Peyer's patch (tissue), 4 donors: ENCODE data around the gene AMFR.

Experiments used
- CTCF ChIP-seq, 6 experiments: fragments of 450-650 bp in 4 of 6; fragments of 200-600 bp in 2 of 6; sonication (generic) in 1 of 6; IDR thresholded peaks; one replicate each; pipeline ENCODE4 v1.5.1; 2017 to 2019; ENCODE audit warnings: antibody characterized with exemption in 6 of 6, mild to moderate bottlenecking in 3 of 6, moderate library complexity in 1 of 6
- POLR2A ChIP-seq, 2 donors: fragments of 450-650 bp; IDR thresholded peaks; one replicate each; pipeline ENCODE4 v1.5.1; 2017; ENCODE audit warnings: antibody characterized with exemption in 2 of 2, mild to moderate bottlenecking in 2 of 2, moderate library complexity in 2 of 2

- TF ChIP-seq POLR2A (IDR thresholded peaks at IDR 0.05) (no peak), CTCF (IDR thresholded peaks at IDR 0.05) (no peak)
Observed at GRCh38 chr16:56321571-56321970, 103.8 kb downstream of the AMFR start.
